Anterior cingulate cortex (tissue), 58 donors: ENCODE measurements around the gene RCSD1.

ENCODE experiments used
- DNase-seq, 58 donors: peaks; one replicate each; lab custom pipeline; 2025; lab: John Stamatoyannopoulos, UW

RCSD1 gene

DNA sequence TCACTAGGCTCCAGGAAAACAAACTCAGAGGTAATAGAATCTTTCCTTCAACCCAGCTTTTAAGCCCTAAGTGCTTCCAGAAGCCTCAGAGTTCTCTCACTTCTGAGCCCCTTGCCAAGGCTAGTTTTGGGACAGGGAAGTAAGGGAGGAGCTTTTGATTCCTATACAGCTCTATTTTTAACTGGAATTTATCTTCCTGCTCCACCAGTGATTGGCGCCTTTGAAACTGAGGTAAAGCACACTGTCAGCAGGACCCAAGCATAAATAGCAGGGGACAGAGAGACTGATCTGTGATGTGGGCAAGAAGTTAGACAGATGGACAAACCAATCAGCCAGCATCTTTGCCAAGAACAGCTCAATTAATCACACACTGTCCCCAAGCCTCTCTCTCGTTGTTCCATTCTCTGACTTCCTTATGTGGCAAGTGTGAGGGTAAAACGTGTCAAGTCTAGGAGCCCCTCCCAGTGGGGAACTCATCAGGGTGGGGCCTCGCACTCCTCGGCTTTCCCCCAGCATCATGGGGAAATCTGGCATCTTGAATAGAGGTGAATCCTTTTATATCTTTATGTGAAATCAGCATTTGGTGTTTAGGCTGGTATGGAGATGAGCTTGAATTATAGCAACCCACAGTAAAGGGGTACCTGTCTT lies 51.5 kb downstream of the RCSD1 start:
- DNase-seq, result peak in 2 of 58 donors; percentile 6 to 19

- DNase-seq, result no peak
Measured at GRCh38 chr1:167683226-167683625, 53.2 kb downstream of the RCSD1 start.

GRCh38 chr1:167683641-167684502 lies 53.8 kb downstream of the RCSD1 start:
- no peak for DNase-seq

GRCh38 chr1:167685844-167686243 lies 55.8 kb downstream of the RCSD1 start:
- no peak for DNase-seq

GRCh38 chr1:167687919-167688519 lies 58.0 kb downstream of the RCSD1 start:
- peak in 50 of 58 donors; percentile 2 to 87 (median 52) for DNase-seq

- DNase-seq, result no peak
Measured at GRCh38 chr1:167689567-167689920, 59.5 kb downstream of the RCSD1 start.

- DNase-seq, result no peak
Measured at GRCh38 chr1:167690053-167690452, 60.0 kb downstream of the RCSD1 start.

DNA sequence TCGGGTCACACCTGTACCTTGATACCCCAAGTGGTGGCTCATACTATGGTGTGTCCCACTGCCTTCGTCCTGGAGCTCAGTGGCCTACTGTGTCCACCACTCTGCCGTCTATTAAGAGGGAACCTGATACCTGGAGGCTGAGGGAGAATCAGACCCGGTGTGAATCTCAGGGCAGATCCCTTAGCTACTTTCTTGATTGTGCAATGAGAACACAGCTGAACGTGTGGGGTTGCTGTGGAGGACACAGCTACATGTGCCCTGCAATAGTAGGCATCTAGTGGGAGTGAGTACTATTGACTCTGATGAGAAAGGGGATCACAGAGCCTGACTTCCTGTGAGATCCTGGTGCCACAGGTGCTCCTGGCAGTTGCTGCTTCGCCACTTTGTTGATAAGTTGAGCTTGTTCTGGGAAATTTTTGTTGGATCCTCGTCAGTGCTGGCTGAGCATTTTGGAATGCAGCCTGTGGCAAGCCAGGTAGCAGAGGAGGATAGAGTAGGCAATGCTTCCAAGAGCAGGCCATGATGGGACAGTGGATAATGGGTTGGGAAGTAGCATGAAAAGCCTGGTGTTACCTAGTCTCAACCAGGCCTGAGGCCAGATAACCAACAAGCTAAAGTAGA lies 63.5 kb downstream of the RCSD1 start:
- DNase-seq, result no peak

DNA sequence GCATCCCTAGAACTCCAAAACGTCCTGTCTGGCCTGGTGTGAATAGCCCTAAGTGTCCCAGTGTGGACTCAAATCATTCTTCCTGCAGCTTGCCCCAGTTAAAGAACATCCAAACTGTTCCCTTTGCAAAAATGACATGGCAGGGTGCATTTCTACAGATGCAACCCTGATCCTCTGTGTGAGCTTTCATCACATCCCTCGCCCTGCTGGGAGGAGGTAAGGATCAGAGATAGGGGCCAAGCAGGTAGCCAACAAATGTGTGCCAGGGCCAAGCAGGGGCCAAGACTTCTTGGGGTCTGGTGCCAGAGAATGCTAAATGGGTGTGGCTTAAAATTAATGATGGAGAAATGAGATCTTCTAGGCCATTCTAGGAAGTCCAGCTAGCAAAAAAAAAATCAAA lies 64.7 kb downstream of the RCSD1 start:
- no peak for DNase-seq

DNA sequence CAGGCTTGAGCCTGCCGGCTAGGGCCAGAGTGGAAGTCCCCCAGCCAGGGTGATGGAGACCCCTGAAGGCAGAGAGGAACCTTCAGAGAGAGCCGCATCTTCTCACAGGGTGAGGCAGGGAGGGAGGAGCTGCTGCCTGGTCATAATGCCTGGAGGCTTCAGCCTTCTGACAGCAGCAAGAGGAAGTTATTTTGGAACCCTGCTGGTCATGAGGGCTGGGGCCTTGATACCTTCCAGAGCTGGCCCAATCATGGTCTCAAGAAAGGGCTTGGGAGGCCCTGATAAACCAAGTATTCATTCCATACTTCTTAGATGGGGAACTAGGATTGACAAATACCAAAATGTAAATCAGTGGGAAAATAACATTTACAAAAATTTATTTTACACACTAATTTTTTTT lies 65.1 kb downstream of the RCSD1 start:
- no peak for DNase-seq

DNA sequence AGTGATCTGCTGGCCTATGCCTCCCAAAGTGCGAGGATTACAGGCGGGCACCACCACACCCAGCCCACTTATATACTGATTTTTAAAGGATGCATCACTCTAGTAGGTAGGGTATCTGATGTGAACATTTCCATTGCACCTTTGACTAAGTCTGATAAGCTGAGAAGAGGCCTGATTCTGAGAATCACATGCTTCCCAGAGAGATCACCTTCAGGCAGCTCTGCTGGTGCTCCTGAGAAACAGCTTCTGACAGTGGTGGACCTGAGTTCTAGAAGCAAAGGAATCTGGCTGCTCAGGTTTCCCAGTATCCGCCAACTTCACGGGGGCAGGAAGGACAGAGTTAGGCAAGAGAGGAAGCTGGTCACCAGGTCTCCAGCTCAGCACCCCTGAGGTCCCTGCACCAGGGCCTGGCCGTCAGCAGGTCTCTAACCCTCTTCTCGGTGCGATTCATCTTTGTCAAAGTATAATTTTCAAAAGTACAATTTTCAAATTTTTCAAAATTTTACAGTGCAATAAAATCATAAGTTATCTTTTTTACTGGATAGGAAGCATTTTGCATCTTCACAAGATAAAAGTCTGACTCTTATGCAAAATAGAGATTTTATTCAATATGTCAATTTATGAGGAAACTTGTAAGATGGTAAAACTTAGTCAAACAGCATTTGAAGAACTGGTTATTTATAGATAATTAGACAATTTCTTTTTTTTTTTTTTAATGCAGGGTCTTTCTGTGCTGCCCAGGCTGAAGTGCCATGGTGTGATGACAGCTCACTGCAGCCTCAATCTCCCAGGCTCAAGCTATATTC lies 65.9 kb downstream of the RCSD1 start:
- DNase-seq, result no peak

DNA sequence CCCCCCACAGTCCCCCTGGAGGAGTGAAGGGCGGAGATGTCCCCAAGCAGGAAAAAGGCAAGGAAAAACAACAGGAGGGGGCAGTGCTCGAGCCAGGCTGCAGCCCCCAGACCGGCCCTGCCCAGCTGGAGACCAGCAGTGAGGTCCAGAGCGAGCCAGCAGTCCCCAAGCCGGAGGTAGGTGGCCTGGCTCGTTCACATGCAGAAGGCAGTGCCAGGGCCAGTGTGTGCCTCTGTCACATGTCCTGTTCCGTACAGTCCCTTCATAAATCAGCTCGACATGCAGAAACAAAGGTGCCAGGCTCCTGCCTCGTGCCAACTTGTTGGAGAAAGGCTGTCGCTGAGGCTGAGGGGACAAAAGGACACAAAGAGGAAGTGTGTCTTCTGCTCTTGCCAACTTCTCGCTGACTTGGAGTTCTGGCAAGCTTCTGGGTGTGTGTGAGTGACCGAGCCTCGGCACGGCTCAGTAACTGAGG lies 67.7 kb downstream of the RCSD1 start:
- DNase-seq, result peak in 45 of 58 donors; percentile 7 to 70 (median 37)

GRCh38 chr1:167698313-167698712 lies 68.3 kb downstream of the RCSD1 start:
- no peak for DNase-seq

DNA sequence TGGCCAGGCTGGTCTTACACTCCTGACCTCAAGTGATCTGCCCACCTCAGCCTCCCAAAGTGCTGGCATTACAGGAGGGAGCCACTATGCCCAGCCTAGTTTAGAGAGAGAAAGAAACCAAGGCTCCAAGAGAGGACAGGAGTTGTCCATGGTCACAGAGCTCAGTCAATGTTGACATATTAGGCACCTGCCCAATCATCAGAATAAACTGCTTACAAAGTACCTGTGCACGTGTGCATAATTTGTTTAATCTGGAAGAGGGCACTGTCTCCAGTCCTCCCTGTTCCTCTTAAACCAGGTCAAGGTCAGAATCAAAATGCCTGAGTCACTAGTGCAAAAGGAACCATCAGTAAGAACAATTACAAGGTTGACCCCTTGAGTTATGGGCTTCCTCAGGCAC lies 71.5 kb downstream of the RCSD1 start:
- no peak for DNase-seq

DNA sequence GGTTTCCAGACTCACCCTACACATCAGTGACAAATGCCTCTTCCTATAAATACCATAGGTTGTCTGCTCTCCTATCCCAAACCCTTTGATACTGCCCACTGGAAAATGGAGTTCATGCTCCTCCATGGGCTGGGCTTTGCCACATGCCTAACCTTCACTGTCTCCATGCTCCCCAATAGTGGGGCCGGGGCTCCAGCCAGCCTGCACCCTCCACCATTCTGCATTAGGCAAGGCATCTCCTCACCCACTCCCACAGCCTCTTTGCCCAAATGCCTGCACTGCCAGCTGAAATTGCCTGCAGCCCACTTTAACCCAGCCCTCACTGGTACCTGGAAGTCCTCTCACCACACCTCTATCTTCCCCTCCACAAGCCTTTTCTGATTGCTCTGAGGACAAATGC lies 73.5 kb downstream of the RCSD1 start:
- DNase-seq, result no peak

- DNase-seq, result no peak
Measured at GRCh38 chr1:167704715-167705114, 74.7 kb downstream of the RCSD1 start.

DNA sequence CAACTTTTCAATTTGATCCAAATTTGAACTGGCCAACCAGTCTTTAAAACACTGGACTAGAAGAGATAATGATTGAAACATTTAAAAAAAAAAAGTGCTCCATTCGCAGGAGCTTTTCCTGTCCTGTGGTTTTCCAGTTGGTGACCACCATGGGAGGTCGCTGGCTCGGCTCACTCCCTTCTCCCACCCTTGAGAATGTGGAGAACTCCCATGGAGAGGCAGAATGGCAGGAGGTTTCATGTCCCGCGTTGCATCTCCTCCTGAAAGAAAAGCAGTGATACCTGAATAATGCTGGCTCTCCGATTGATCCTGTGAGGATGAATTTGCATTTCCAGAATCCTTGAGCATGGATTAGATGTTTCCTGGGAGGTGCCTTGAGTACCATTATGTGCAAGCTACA lies 75.2 kb downstream of the RCSD1 start:
- no peak for DNase-seq

DNA sequence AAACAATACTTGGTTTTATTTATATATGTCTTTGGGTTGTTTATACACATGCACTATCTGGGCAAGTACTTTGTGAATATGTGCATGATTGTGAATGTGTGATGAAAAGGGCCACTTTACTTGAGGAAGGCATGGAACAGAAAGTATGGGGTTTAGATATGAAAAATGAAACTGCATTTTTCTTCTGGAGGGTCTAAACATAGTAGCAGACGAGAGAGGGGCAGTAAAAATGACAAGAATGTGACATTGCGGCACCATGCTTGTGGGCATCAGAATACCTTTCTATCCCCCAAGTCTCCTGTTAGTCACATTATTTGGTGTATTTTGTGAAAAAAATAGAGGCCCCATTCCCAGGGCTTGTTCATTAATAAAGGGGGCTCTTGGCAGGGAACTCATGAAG lies 76.3 kb downstream of the RCSD1 start:
- DNase-seq, result no peak

GRCh38 chr1:167706931-167707877 lies 77.2 kb downstream of the RCSD1 start:
- no peak for DNase-seq
